ENCODE data around the gene CLMN. TPM values are rescaled to one million over a fixed set of nuclear protein-coding genes. Genes with fewer than 3 reads are reported as not detected.

CLMN gene
- total and polyA plus RNA-seq, 9 of the 15 experiments (the other 6 are each of a cell fraction or from before 2014, with no cell fraction given): 0.01 to 0.18 (median 0.07) TPM; not detected in 4

- TF ChIP-seq MBD2 (IDR thresholded peaks at IDR 0.05; ENCODE audit: borderline replicate concordance, low read depth): no peak
Observed at GRCh38 chr14:95237958-95238340, 81.8 kb downstream of the CLMN start (continued).

GRCh38 chr14:95237121-95237957 lies 82.4 kb downstream of the CLMN start:
- no peaks in the 10 kb centered on the region for H3K9me3 ChIP-seq (replicated peaks; ENCODE audit: control insufficient read depth, insufficient read depth, low read depth, low read length)
- H3K9me1 ChIP-seq (ENCODE audit: control insufficient read depth, insufficient read depth, low read length): no peaks in the 10 kb centered on the region
- H2AFZ ChIP-seq (ENCODE audit: low read depth, low read length): no peak overlapping the region
- FAIRE-seq (no peak), ATAC-seq (no peak), DNase-seq (ENCODE audit: extremely low read depth in 1 of 4, low spot score in 3 of 4) (no peak)
- POLR2A ChIA-PET: no interaction called here
- no peaks in the 10 kb centered on the region for H3K36me3 ChIP-seq (ENCODE audit: control insufficient read depth, insufficient read depth, low read length)
- H3K4me2 ChIP-seq (ENCODE audit: insufficient read depth, low read length): no peak overlapping the region
- WGBS (ENCODE audit: insufficient coverage, low coverage, missing lambda C conversion rate): 0% methylated on average over 12 of the region's 17 CpGs
- no peak overlapping the region for H3K27ac ChIP-seq (ENCODE audit: extremely low read depth, low read depth, low read length)
- H3K4me3 ChIP-seq: no peak overlapping the region
- no TSS peak for BruUV-seq (replicated peaks)
- intact Hi-C loops (cut with micrococcal nuclease) (no loop called here), in situ Hi-C loops (cut with MboI) (no loop called here)
- no peaks in the 10 kb centered on the region for H3K4me1 ChIP-seq (replicated peaks in 1 of 2; ENCODE audit: control insufficient read depth in 2 of 2, insufficient read depth in 2 of 2, low read length in 2 of 2)
- H4K20me1 ChIP-seq (replicated peaks; ENCODE audit: control insufficient read depth, insufficient read depth, low read length): no peaks in the 10 kb centered on the region; the same call in 1 of the 2 replicates
- CTCF ChIA-PET (ENCODE audit: low intra/inter-chr PET ratio): no interaction called here
- H3K9ac ChIP-seq (ENCODE audit: insufficient read depth in 1 of 2, low read depth in 2 of 2, low read length in 2 of 2): no peak overlapping the region
- H3K79me2 ChIP-seq (ENCODE audit: control insufficient read depth, insufficient read depth, low read length): no peaks in the 10 kb centered on the region
- H3K27me3 ChIP-seq (ENCODE audit: control insufficient read depth in 2 of 2, insufficient read depth in 2 of 2, low read length in 2 of 2): peaks cover 5 to 30% of the 10 kb centered on the region in 2 experiments; a peak in 4 of 5 replicates
- no peak for TF ChIP-seq KLF16 (IDR thresholded peaks at IDR 0.05)
- no peak for TF ChIP-seq ZNF77 (CRISPR knock-in tag; IDR thresholded peaks at IDR 0.05)
- TF ChIP-seq ARHGAP35 (IDR thresholded peaks at IDR 0.05; ENCODE audit: partially characterized antibody): no peak
- TF ChIP-seq ZBTB33 (CRISPR knock-in tag; IDR thresholded peaks at IDR 0.05): no peak
- TF ChIP-seq ZNF324 (CRISPR knock-in tag; IDR thresholded peaks at IDR 0.05): no peak
- TF ChIP-seq NUFIP1 (IDR thresholded peaks at IDR 0.05; ENCODE audit: partially characterized antibody): no peak
- TF ChIP-seq CAMTA2 (CRISPR knock-in tag; conservative IDR thresholded peaks at IDR 0.05): no peak
- TF ChIP-seq ZSCAN32 (CRISPR knock-in tag; IDR thresholded peaks at IDR 0.05): no peak
- TF ChIP-seq ARID3B (CRISPR knock-in tag; IDR thresholded peaks at IDR 0.05; ENCODE audit: borderline replicate concordance): no peak
- no peak for TF ChIP-seq ASH1L (IDR thresholded peaks at IDR 0.05; ENCODE audit: borderline replicate concordance, low read depth, partially characterized antibody)
- TF ChIP-seq SIN3B (IDR thresholded peaks at IDR 0.05; ENCODE audit: low read depth): no peak
- no peak for TF ChIP-seq ESRRA (IDR thresholded peaks at IDR 0.05; ENCODE audit: borderline replicate concordance, low read depth)
- TF ChIP-seq HDAC6 (IDR thresholded peaks at IDR 0.05; ENCODE audit: low read depth, low read length): no peak
- TF ChIP-seq THAP12 (CRISPR knock-in tag; IDR thresholded peaks at IDR 0.05): no peak
- no peak for TF ChIP-seq NR3C1 (CRISPR knock-in tag; IDR thresholded peaks at IDR 0.05)

Data from K562 (cell line).